ENCODE results near the gene TMTC4. TPM values are rescaled to one million over a fixed set of nuclear protein-coding genes. Genes with fewer than 3 reads are reported as not detected.

TMTC4 gene
- 63.3 and 72.4 TPM in 2 replicates for total RNA-seq (2013; cell fraction: nucleolus; rRNA removed)
- total RNA-seq (2014; rRNA removed) (19.0 and 24.7 TPM in 2 replicates), total RNA-seq (2014; rRNA removed; fragmentation: Illumina TruSeq; extraction: Trizol) (15.7 and 17.5 TPM in 2 replicates), total RNA-seq (2021) (20.7 and 21.8 TPM in 2 replicates), polyA plus RNA-seq (2011; rRNA removed) (17.0 and 17.8 TPM in 2 replicates), polyA plus RNA-seq (2014; fragmentation: Illumina TruSeq; extraction: Trizol) (13.3 and 14.8 TPM in 2 replicates), polyA plus RNA-seq (2014; fragmentation: Nextera tagmentation; extraction: Ambion mirVana) (1 to 10 TPM; 3.3 to 4.7 TPM), polyA plus RNA-seq (2014; rRNA removed) (19.3 and 24.6 TPM in 2 replicates), polyA plus RNA-seq (2016; fragmentation: Nextera tagmentation; extraction: Ambion mirVana) (10 to 100 TPM; 12.3 to 13.3 TPM), polyA minus RNA-seq (2011; rRNA and poly(A)+ RNA removed) (24.1 and 32.9 TPM in 2 replicates), Bru-seq, nascent RNA (percentile 59 among the genes with signal in this experiment), BruChase-seq, experiment 1, labeled RNA remaining after a 6-hour chase (percentile 54 among the genes with signal in this experiment), BruChase-seq, experiment 2, labeled RNA remaining after a 2-hour chase (percentile 56 among the genes with signal in this experiment)
- polyA plus RNA-seq (2011; ENCODE audit: low read depth): 4.9 TPM
- polyA plus RNA-seq (2011; cell fraction: cytosol; rRNA removed): 18.8 and 22.0 TPM in 2 replicates
- 47.4 and 53.0 TPM in 2 replicates for polyA plus RNA-seq (2011; cell fraction: nucleus; rRNA removed)
- polyA plus RNA-seq (2012): 5.6 and 6.4 TPM in 2 replicates
- polyA minus RNA-seq (2011; cell fraction: cytosol; rRNA and poly(A)+ RNA removed): 6.9 and 9.4 TPM in 2 replicates
- 28.3 and 41.2 TPM in 2 replicates for polyA minus RNA-seq (2011; cell fraction: nucleus; rRNA and poly(A)+ RNA removed)
- long read RNA-seq, experiment 1, partial matches to known transcripts: 3 of 9 reads
- long read RNA-seq, experiment 1, other reads (novel, unspliced or antisense): 3 of 9 reads
- long read RNA-seq, experiment 2, partial matches to known transcripts: 32 of 49 reads
- long read RNA-seq, experiment 2, other reads (novel, unspliced or antisense): 11 of 49 reads

GRCh38 chr13:100674572-100674871 is at the start of gene TMTC4:
TMTC4 (minus strand) TSS chr13:100674795; CDS start chr13:100670362, 4,433 bp downstream.
- no TSS peak for BruUV-seq (replicated peaks)
- 2% methylated on average over 30 of the region's 45 CpGs for WGBS (ENCODE audit: insufficient coverage, insufficient replicate concordance, low lambda C conversion rate, missing lambda C conversion rate)
- no peaks in the 10 kb centered on the region for H3K36me3 ChIP-seq (ENCODE audit: control insufficient read depth in 2 of 2, insufficient read depth in 2 of 2, low read length in 1 of 2)
- peak within 1 kb of the TSS; percentile 74 for H3K27ac ChIP-seq (ENCODE audit: control insufficient read depth, insufficient read depth)
- no peaks in the 10 kb centered on the region for H3K27me3 ChIP-seq (replicated peaks in 1 of 2; ENCODE audit: control insufficient read depth in 2 of 2, insufficient read depth in 2 of 2, low read length in 1 of 2)
- H2AFZ ChIP-seq (ENCODE audit: control insufficient read depth, low read depth, low read length): peak within 1 kb of the TSS; percentile 88
- peaks cover 15% of the 10 kb centered on the region for H3K79me2 ChIP-seq (ENCODE audit: control insufficient read depth, insufficient read depth, low read length)
- peak within 1 kb of the TSS; percentile 97 for H3K4me2 ChIP-seq (ENCODE audit: control insufficient read depth, insufficient read depth)
- intact Hi-C loops (cut with micrococcal nuclease; ENCODE audit: unreplicated experiment): loop anchor here (5.0 kb wide), 1 partner anchor 1172 kb away; the partner anchor contains the start of gene TM9SF2
- H3K9me3 ChIP-seq (replicated peaks; ENCODE audit: control insufficient read depth, insufficient read depth, low read length): no peaks in the 10 kb centered on the region
- H3K4me3 ChIP-seq: peak within 1 kb of the TSS; percentile 81
- H3K4me1 ChIP-seq (ENCODE audit: control insufficient read depth, insufficient read depth, low read length): peaks cover 5% of the 10 kb centered on the region
- ATAC-seq (peak; percentile 40), FAIRE-seq (no peak), DNase-seq (ENCODE audit: low read depth, low spot score) (no peak)
- CTCF ChIA-PET: interaction anchor here (0.6 to 1.4 kb wide), 3 partner anchors 16 to 160 kb away, joined by 3 read pairs; no protein-coding TSS in a partner anchor
- RAD21 ChIA-PET (ENCODE audit: unreplicated experiment): no interaction called here
- no peaks in the 10 kb centered on the region for H4K20me1 ChIP-seq (ENCODE audit: control insufficient read depth, insufficient read depth)
- TF ChIP-seq NR2F1 (conservative IDR thresholded peaks at IDR 0.05) (peak; percentile 64), MLLT1 (IDR thresholded peaks at IDR 0.05) (no peak), NR2C1 (IDR thresholded peaks at IDR 0.05) (peak; percentile 37), ZSCAN29 (IDR thresholded peaks at IDR 0.05) (0 out of 2 replicates have a peak, but pooled peaks have one; percentile 39), SMARCA5 (IDR thresholded peaks at IDR 0.05) (0 out of 2 replicates have a peak, but pooled peaks have one; percentile 39), NFIC (IDR thresholded peaks at IDR 0.05; ENCODE audit: low read depth, low read length) (no peak), SUPT20H (IDR thresholded peaks at IDR 0.05; ENCODE audit: borderline replicate concordance, control insufficient read depth, low read depth, low read length) (no peak), ZNF207 (IDR thresholded peaks at IDR 0.05; ENCODE audit: borderline replicate concordance) (0 out of 2 replicates have a peak, but pooled peaks have one; percentile 35), TCF3 (IDR thresholded peaks at IDR 0.05; ENCODE audit: borderline replicate concordance, insufficient read depth, low read depth, low read length) (no peak), NRF1 (conservative IDR thresholded peaks at IDR 0.05; ENCODE audit: low read depth, low read length) (no peak), EZH2 (IDR thresholded peaks at IDR 0.05; ENCODE audit: borderline replicate concordance, control insufficient read depth, low read depth, low read length) (no peak), NKRF (conservative IDR thresholded peaks at IDR 0.05) (peak; percentile 72; the same call in 1 of the 2 replicates), IKZF1 (conservative IDR thresholded peaks at IDR 0.05) (peak; percentile 54), LARP7 (IDR thresholded peaks at IDR 0.05) (peak; percentile 87), GATAD2B (conservative IDR thresholded peaks at IDR 0.05; ENCODE audit: low read depth) (peak; percentile 76), BACH1 (IDR thresholded peaks at IDR 0.05; ENCODE audit: borderline replicate concordance) (peak; percentile 80; the same call in 1 of the 2 replicates), BHLHE40 (IDR thresholded peaks at IDR 0.05; ENCODE audit: borderline replicate concordance in 1 of 2, low read depth in 2 of 2, low read length in 1 of 2) (peak in 1 of 2 experiments; percentile 52; a peak in 1 of 4 replicates)
- POLR2A ChIA-PET: interaction anchor here (0.7 kb wide), 1 partner anchor 387 kb away, joined by 3 read pairs; no protein-coding TSS in a partner anchor
- SMC1A ChIA-PET (ENCODE audit: uncharacterized antibody, unreplicated experiment): no interaction called here
- peak within 1 kb of the TSS; percentile 77 for H3K9ac ChIP-seq (ENCODE audit: control insufficient read depth, insufficient read depth, low read length)
- in situ Hi-C loops (cut with MboI): no loop called here
